ENCODE results near the gene PLPPR3. TPM values are rescaled to one million over a fixed set of nuclear protein-coding genes. Genes with fewer than 3 reads are reported as not detected.

Gene PLPPR3
- total RNA-seq, 1 experiment from 2014 or later: 57.9 TPM

DNA sequence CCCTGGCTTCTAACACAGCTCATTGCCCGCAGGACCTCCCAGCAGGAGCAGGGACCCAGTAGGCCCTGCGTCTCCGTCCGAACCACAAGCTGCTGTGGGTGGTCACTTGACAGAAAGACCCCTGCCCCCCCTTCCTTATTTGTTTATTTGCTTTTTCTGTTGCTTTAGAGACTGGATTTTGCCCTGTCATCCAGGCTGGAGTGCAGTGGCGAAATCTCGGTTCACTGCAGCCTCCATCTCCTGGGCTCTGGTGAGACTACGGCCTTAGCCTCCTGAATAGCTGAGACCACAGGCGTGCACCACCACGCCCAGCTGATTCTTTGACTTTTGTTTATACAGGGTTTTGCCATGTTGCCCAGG, 32.1 kb downstream of the PLPPR3 start:
- Mint-ChIP-seq H3K4me1 (peaks cover 22 to 34% of the 10 kb centered on the region in 2 experiments), H3K36me3 (ENCODE audit: insufficient read depth in 1 of 3, low read depth in 3 of 3) (peaks cover 0 to 4% (median under 1%) of the 10 kb centered on the region in 3 experiments; a peak in 2 of 7 replicates), H3K27me3 (ENCODE audit: low read depth) (no peaks in the 10 kb centered on the region), H3K4me3 (peak overlapping the region in 1 of 2 experiments; percentile 28; a peak in 2 of 5 replicates), H3K27ac (peak overlapping the region; percentile 94 to 96 (median 94)), H3K9me3 (no peaks in the 10 kb centered on the region)
- H2AK5ac ChIP-seq (ENCODE audit: insufficient read length, low read length): no peak overlapping the region
- H2BK120ac ChIP-seq (ENCODE audit: low read depth, low read length, poor library complexity, severe bottlenecking): no peak overlapping the region
- no peak overlapping the region for H3K56ac ChIP-seq (ENCODE audit: insufficient read length, low read depth, low read length)
- no peaks in the 10 kb centered on the region for H3K27me3 ChIP-seq (ENCODE audit: insufficient read depth, low read length)
- no peaks in the 10 kb centered on the region for H3K79me1 ChIP-seq (ENCODE audit: insufficient read depth, low read depth, low read length, poor library complexity, severe bottlenecking)
- TF ChIP-seq, protein P1, sequence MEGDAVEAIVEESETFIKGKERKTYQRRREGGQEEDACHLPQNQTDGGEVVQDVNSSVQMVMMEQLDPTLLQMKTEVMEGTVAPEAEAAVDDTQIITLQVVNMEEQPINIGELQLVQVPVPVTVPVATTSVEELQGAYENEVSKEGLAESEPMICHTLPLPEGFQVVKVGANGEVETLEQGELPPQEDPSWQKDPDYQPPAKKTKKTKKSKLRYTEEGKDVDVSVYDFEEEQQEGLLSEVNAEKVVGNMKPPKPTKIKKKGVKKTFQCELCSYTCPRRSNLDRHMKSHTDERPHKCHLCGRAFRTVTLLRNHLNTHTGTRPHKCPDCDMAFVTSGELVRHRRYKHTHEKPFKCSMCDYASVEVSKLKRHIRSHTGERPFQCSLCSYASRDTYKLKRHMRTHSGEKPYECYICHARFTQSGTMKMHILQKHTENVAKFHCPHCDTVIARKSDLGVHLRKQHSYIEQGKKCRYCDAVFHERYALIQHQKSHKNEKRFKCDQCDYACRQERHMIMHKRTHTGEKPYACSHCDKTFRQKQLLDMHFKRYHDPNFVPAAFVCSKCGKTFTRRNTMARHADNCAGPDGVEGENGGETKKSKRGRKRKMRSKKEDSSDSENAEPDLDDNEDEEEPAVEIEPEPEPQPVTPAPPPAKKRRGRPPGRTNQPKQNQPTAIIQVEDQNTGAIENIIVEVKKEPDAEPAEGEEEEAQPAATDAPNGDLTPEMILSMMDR (conservative IDR thresholded peaks at IDR 0.05): no peak
- WGBS (ENCODE audit: extremely low coverage, insufficient read length, low lambda C conversion rate): no CpG with 5 or more reads among the region's 9 CpGs
- no peak overlapping the region for H2BK15ac ChIP-seq (ENCODE audit: low read depth, low read length)
- H3K9me3 ChIP-seq (ENCODE audit: control insufficient read depth, low read depth, low read length): no peaks in the 10 kb centered on the region
- no peak overlapping the region for H3K4ac ChIP-seq (ENCODE audit: low read depth, low read length)
- no peaks in the 10 kb centered on the region for H4K20me1 ChIP-seq (ENCODE audit: control insufficient read depth, insufficient read depth, insufficient read length)
- H3K23ac ChIP-seq (ENCODE audit: insufficient read length, low read depth, low read length): no peak overlapping the region
- no peak overlapping the region for H2AFZ ChIP-seq (ENCODE audit: low read length)
- DNase-seq: no peak
- no peak overlapping the region for H3K27ac ChIP-seq (ENCODE audit: insufficient read length, low read depth, low read length)
- H3K14ac ChIP-seq (ENCODE audit: insufficient read depth, low read length): no peak overlapping the region
- no peak overlapping the region for H2BK5ac ChIP-seq (ENCODE audit: insufficient read length, low read length)
- no peak overlapping the region for H2BK20ac ChIP-seq (ENCODE audit: low read depth, low read length, poor library complexity, severe bottlenecking)
- H3T11ph ChIP-seq (ENCODE audit: low read length): no peak overlapping the region
- H4K8ac ChIP-seq (replicated peaks; ENCODE audit: insufficient read length, low read depth, low read length): no peak overlapping the region
- no peaks in the 10 kb centered on the region for H3K23me2 ChIP-seq (ENCODE audit: insufficient read length, low read depth, low read length, poor library complexity, severe bottlenecking)
- H2BK12ac ChIP-seq (ENCODE audit: insufficient read length, low read depth, low read length): no peak overlapping the region
- H3K18ac ChIP-seq (ENCODE audit: insufficient read length, low read depth, low read length): peak overlapping the region; percentile 36
- no peak overlapping the region for H3K9ac ChIP-seq (ENCODE audit: extremely low read depth, insufficient read length, low read length)
- no peaks in the 10 kb centered on the region for H3K79me2 ChIP-seq (ENCODE audit: insufficient read depth, low read length)
- no peaks in the 10 kb centered on the region; the same call in 1 of the 2 replicates for H3K4me1 ChIP-seq (ENCODE audit: insufficient read depth, low read length)
- H4K5ac ChIP-seq (ENCODE audit: insufficient read length, low read depth, low read length): no peak overlapping the region
- peak overlapping the region; percentile 0 for H3K4me2 ChIP-seq (ENCODE audit: insufficient read depth, insufficient read length, low read length)
- H4K91ac ChIP-seq (ENCODE audit: insufficient read length, low read depth, low read length): no peak overlapping the region

All from H9 (cell line).